HL-60 (cell line): ENCODE results near the gene POC1A.

ENCODE experiments used
- DNase-seq, 2 experiments: peaks; one replicate each; pipeline ENCODE4 v3.0.0-alpha.2; 2010 to 2020; ENCODE audit warnings: low read depth in 1 of 2, low spot score in 1 of 2
- H3K27ac ChIP-seq: fragments of 250-450 bp; sonication (Bioruptor Pico); replicated peaks from 2 replicates; pipeline ENCODE4 v1.5.1; 2020; ENCODE audit warnings: mild to moderate bottlenecking, moderate library complexity
- H3K27me3 ChIP-seq: fragments of 250-450 bp; sonication (Bioruptor Pico); 2 replicates; pipeline ENCODE4 v1.5.1; 2021; ENCODE audit warnings: mild to moderate bottlenecking, moderate library complexity; ENCODE audit not compliant: insufficient read depth, poor library complexity, severe bottlenecking
- H3K4me3 ChIP-seq: replicated peaks from 2 replicates; pipeline ENCODE4 v1.5.1; 2011; ENCODE audit warnings: mild to moderate bottlenecking, control low read depth, low read length; ENCODE audit not compliant: insufficient read depth
- CTCF ChIP-seq: IDR thresholded peaks from one replicate; pipeline ENCODE4 v1.5.1; 2011; ENCODE audit warnings: low read length, control low read depth, inconsistent platforms; ENCODE audit not compliant: insufficient read depth
- GABPA ChIP-seq: IDR thresholded peaks from 2 replicates; pipeline ENCODE4 v1.6.1; 2012; ENCODE audit warnings: low read depth
- POLR2AphosphoS5 ChIP-seq: IDR thresholded peaks from 2 replicates; pipeline ENCODE4 v1.6.1; 2012; ENCODE audit warnings: low read depth
- REST ChIP-seq: IDR thresholded peaks from 2 replicates; pipeline ENCODE4 v1.6.1; 2012; ENCODE audit warnings: low read depth; ENCODE audit not compliant: insufficient replicate concordance
- SPI1 ChIP-seq: IDR thresholded peaks from 2 replicates; pipeline ENCODE4 v1.6.1; 2012; ENCODE audit warnings: low read depth, mild to moderate bottlenecking, borderline replicate concordance

The POC1A gene

GRCh38 chr3:52119099-52119498, 35.1 kb downstream of the POC1A start:
- TF ChIP-seq REST: no peak
- no peak for TF ChIP-seq POLR2AphosphoS5
- no peak for TF ChIP-seq GABPA
- no peak for TF ChIP-seq SPI1
- TF ChIP-seq CTCF: no peak
- Histone ChIP-seq H3K4me3 (no peak overlapping the region), H3K27me3 (no peaks in the 10 kb centered on the region), H3K27ac (no peak overlapping the region)
- DNase-seq: no peak

GRCh38 chr3:52118156-52118875, 35.9 kb downstream of the POC1A start:
- Histone ChIP-seq H3K27ac (no peak overlapping the region), H3K4me3 (no peak overlapping the region), H3K27me3 (no peaks in the 10 kb centered on the region)
- DNase-seq: no peak
- TF ChIP-seq CTCF: no peak
- TF ChIP-seq SPI1: no peak
- TF ChIP-seq GABPA: no peak
- no peak for TF ChIP-seq POLR2AphosphoS5
- TF ChIP-seq REST: no peak

- TF ChIP-seq REST: no peak
- TF ChIP-seq GABPA: no peak
- TF ChIP-seq CTCF: no peak
- no peak for TF ChIP-seq SPI1
- TF ChIP-seq POLR2AphosphoS5: no peak
- DNase-seq: no peak
- no peak overlapping the region for H3K27ac ChIP-seq
- H3K4me3 ChIP-seq: no peak overlapping the region
- H3K27me3 ChIP-seq: no peaks in the 10 kb centered on the region
Measured at GRCh38 chr3:52117537-52117936, 36.7 kb downstream of the POC1A start.
